Measurements from ENCODE around the gene PEX26.
"Not testable (repeated sequence)": the region's sequence is repeated elsewhere in the genome, so short reads cannot be mapped to it uniquely, and the experiment has no call there.

Gene PEX26

GRCh38 chr22:18096823-18097222 lies 19.0 kb downstream of the PEX26 start:
- no peak for DNase-seq (ENCODE audit: low spot score)

- no peak for DNase-seq (ENCODE audit: low spot score)
These were observed 23.0 kb downstream of the PEX26 start for GRCh38 chr22:18100781-18101180.

- no peak for DNase-seq (ENCODE audit: low spot score)
These were observed 23.7 kb downstream of the PEX26 start for GRCh38 chr22:18101536-18101935.

GRCh38 chr22:18103527-18104269 lies 25.9 kb downstream of the PEX26 start:
- DNase-seq (ENCODE audit: low spot score): no peak

- DNase-seq (ENCODE audit: low spot score): peak; percentile 23
These were observed 26.8 kb downstream of the PEX26 start for GRCh38 chr22:18104566-18104965.

GRCh38 chr22:18105981-18106380 lies 28.2 kb downstream of the PEX26 start:
- not testable (repeated sequence) for DNase-seq (ENCODE audit: low spot score)

- DNase-seq (ENCODE audit: low spot score): not testable (repeated sequence)
These were observed 29.0 kb downstream of the PEX26 start for GRCh38 chr22:18106550-18107341.

- DNase-seq (ENCODE audit: low spot score): no peak
These were observed 30.4 kb downstream of the PEX26 start for GRCh38 chr22:18108187-18108586.

GRCh38 chr22:18109410-18110193 lies 31.8 kb downstream of the PEX26 start:
- no peak for DNase-seq (ENCODE audit: low spot score)

GRCh38 chr22:18110194-18110953 lies 32.6 kb downstream of the PEX26 start, which contains the start of gene TUBA8:
Gene TUBA8 (plus strand): TSS chr22:18110809. CDS start chr22:18110866, 57 bp downstream.
- peak; percentile 75 for DNase-seq (ENCODE audit: low spot score)

- peak; percentile 25 for DNase-seq (ENCODE audit: low spot score)
These were observed 33.4 kb downstream of the PEX26 start for GRCh38 chr22:18110954-18111758.

GRCh38 chr22:18111759-18112330 lies 34.1 kb downstream of the PEX26 start:
- no peak for DNase-seq (ENCODE audit: low spot score)

GRCh38 chr22:18112440-18112839 lies 34.6 kb downstream of the PEX26 start:
- no peak for DNase-seq (ENCODE audit: low spot score)

- no peak for DNase-seq (ENCODE audit: low spot score)
These were observed 36.0 kb downstream of the PEX26 start for GRCh38 chr22:18113680-18114394.

- DNase-seq (ENCODE audit: low spot score): no peak
These were observed 36.7 kb downstream of the PEX26 start for GRCh38 chr22:18114495-18114894.

- DNase-seq (ENCODE audit: low spot score): no peak
These were observed 37.3 kb downstream of the PEX26 start for GRCh38 chr22:18114976-18115652.

GRCh38 chr22:18115906-18116371 lies 38.1 kb downstream of the PEX26 start:
- DNase-seq (ENCODE audit: low spot score): no peak

- DNase-seq (ENCODE audit: low spot score): no peak
These were observed 38.8 kb downstream of the PEX26 start for GRCh38 chr22:18116634-18117033.

- no peak for DNase-seq (ENCODE audit: low spot score)
These were observed 40.6 kb downstream of the PEX26 start for GRCh38 chr22:18118345-18118915.

Measured in AG20443 (cell line).